GM19099 (cell line): Measurements from ENCODE around the gene KCNG3.

Source experiments
- POLR2A ChIP-seq: IDR thresholded peaks from 3 replicates; pipeline ENCODE4 v1.6.1; 2011; ENCODE audit warnings: low read depth; ENCODE audit not compliant: insufficient read length; ENCODE audit errors: extremely low read depth

The KCNG3 gene

DNA sequence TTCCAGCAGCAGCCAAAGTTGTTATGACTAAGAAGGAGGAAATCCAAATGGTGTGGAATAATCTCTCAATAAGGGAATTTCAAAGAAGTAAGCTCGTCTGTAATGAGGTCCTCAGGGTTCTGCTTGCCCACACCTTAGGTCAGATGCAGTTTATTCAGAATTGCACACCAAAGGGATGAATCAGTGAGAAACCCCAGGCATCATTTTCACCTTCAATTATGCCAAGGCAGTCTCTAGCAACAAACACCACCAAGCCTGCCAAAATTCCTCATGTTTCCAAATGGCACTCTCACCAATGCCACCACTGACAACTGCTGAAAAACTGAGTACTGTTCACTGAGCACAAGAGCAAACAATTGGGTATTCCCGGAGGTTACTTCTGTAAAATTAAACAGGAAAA lies 43.6 kb downstream of the KCNG3 start:
- no peak for TF ChIP-seq POLR2A

GRCh38 chr2:42449163-42450087 lies 44.4 kb downstream of the KCNG3 start:
- no peak for TF ChIP-seq POLR2A

GRCh38 chr2:42448163-42448562 lies 45.6 kb downstream of the KCNG3 start:
- TF ChIP-seq POLR2A = no peak

GRCh38 chr2:42446503-42447271 lies 47.1 kb downstream of the KCNG3 start:
- TF ChIP-seq POLR2A = no peak

GRCh38 chr2:42443718-42444399 lies 49.9 kb downstream of the KCNG3 start:
- TF ChIP-seq POLR2A = no peak

GRCh38 chr2:42442774-42443173 lies 51.0 kb downstream of the KCNG3 start:
- TF ChIP-seq POLR2A = no peak

DNA sequence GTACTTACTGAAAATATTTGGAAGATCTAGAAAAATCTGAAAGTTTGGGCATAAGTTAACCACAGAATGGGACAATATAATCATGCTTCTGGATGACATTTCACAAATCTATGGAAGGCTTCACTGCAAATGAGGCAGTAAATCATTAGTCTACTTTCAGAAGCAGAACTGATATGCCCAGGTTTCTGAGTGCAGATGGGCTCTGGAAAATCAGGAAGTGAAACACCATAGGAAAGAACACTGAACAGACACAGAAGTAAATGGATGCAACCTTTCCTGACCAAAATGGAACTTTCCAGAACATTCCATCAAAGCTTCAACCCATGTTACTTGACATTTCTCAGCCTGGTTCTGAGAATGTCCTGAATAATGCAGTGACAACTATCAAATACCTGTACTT lies 55.1 kb downstream of the KCNG3 start:
- TF ChIP-seq POLR2A = no peak

DNA sequence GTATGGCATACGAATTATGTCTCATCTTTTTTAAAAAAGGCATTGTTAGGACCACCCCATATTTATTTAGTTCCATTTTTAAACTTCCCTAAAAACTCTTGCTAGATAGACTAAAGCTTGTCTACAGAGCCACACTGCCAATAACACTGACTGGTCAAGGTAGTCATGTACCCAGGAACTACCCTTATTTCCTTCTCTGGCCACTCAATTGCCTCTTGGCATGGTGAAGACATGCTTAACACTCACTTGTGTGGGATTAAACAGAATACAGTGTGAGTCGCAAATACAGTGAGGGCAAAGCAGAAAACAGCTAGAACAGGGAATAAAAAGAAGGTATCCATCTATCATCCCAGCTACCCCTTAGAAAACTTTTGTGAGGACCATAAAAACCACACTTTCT lies 57.4 kb downstream of the KCNG3 start:
- no peak for TF ChIP-seq POLR2A

DNA sequence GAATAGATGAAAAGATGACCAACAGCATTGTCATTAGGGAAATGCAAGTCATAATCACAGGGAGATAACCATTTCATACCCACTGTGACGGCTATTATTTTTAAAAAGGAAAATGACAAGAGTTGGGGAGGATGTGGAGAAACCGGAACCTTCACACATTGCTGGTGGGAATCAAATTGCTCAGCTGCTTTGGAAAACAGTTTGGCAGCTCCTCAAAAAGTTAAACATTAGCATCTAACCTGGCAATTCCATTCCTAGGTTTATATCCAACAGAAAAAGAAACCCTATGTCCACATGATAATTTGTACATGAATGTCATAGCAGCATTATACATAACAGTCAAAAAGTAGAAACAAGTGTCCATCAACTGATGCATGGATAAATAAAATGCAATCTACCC lies 58.2 kb downstream of the KCNG3 start:
- no peak for TF ChIP-seq POLR2A

DNA sequence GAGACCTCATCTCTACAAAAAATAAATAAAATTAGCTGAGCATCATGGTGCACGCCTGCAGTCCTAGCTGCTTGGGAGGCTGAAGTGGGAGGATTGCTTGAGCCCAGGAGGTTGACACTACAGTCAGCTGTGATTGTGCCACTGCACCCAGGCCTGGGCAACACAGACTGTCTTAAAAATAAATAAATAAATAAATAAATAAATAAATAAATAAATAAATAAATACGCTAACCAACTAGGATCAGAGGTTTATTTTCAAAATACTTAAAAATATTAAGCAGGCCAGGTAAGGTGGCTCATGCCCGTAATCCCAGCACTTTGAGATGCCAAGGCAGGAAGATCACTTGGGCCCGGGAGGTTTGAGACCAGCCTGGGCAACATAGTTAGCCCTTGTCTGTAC lies 63.6 kb downstream of the KCNG3 start:
- TF ChIP-seq POLR2A = no peak

GRCh38 chr2:42429352-42429751 lies 64.4 kb downstream of the KCNG3 start:
- TF ChIP-seq POLR2A = no peak

DNA sequence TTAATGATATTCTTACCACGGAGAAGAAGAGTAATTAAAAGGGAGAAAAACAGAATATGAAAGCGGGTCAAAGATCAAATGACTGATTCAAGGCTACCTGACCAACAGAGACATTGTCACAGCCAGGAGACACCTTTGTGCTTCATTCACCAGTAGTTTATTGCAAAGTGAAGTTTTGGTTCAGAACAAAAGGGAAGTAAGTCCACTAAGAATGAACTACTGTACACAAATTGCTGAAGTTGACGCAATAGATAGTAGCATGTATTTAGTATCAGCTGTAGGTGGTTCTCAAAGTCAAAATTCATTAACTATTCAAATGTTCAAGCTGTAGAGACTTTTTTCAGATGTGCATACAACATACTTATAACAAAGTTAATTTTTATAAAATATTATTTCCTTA lies 68.1 kb downstream of the KCNG3 start:
- no peak for TF ChIP-seq POLR2A

- no peak for TF ChIP-seq POLR2A
Observed at GRCh38 chr2:42424033-42424432, 69.7 kb downstream of the KCNG3 start.

- no peak for TF ChIP-seq POLR2A
Observed at GRCh38 chr2:42421601-42422239, 72.1 kb downstream of the KCNG3 start.

DNA sequence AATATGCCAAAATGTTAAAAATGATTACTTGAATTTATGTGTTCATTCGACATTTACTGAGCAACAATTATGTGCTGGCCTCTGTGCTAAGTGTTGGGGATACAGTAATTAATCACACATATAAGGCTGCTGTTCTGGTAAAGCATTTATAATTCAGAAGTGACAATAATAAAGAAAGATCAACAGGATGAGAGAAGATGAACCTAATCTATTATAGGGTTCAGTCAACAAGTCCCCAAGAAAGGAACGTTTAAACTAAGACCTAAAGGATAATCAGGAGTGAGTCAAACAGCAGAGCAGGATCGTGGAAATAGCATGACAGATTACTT lies 72.7 kb downstream of the KCNG3 start:
- no peak for TF ChIP-seq POLR2A
